ENCODE measurements around the gene NOS3. TPM values are rescaled to one million over a fixed set of nuclear protein-coding genes. Genes with fewer than 3 reads are reported as not detected.
A peak's percentile ranks its signal among the peaks of the same experiment; 100 is the strongest.

The NOS3 gene
- total and polyA plus RNA-seq, 2 of the 13 experiments (the other 11 are each of a cell fraction or from before 2014, with no cell fraction given) = 3.7 to 7.5 TPM

- TF ChIP-seq TOE1 (CRISPR knock-in tag; IDR thresholded peaks at IDR 0.05) (no peak), ZNF414 (CRISPR knock-in tag; IDR thresholded peaks at IDR 0.05) (peak; percentile 44; the same call in 1 of the 2 replicates), ZSCAN29 (CRISPR knock-in tag; conservative IDR thresholded peaks at IDR 0.05) (no peak), CEBPB (IDR thresholded peaks at IDR 0.05; ENCODE audit: borderline replicate concordance, low read depth, low read length) (no peak), ZNF772 (CRISPR knock-in tag; IDR thresholded peaks at IDR 0.05) (no peak), ZNF552 (CRISPR knock-in tag; IDR thresholded peaks at IDR 0.05; ENCODE audit: borderline replicate concordance) (no peak), ZNF724P (CRISPR knock-in tag; IDR thresholded peaks at IDR 0.05; ENCODE audit: borderline replicate concordance) (no peak), FOXK1 (CRISPR knock-in tag; IDR thresholded peaks at IDR 0.05; ENCODE audit: borderline replicate concordance, low read depth) (no peak), ZNF891 (CRISPR knock-in tag; IDR thresholded peaks at IDR 0.05) (0 out of 2 replicates have a peak, but pooled peaks have one; percentile 47), NFKB2 (CRISPR knock-in tag; IDR thresholded peaks at IDR 0.05; ENCODE audit: borderline replicate concordance) (peak; percentile 28; the same call in 1 of the 2 replicates), TARDBP (CRISPR knock-in tag; IDR thresholded peaks at IDR 0.05) (peak; percentile 72; the same call in 1 of the 2 replicates), ZNF768 (CRISPR knock-in tag; IDR thresholded peaks at IDR 0.05) (peak; percentile 70; the same call in 1 of the 2 replicates), LBX2 (CRISPR knock-in tag; IDR thresholded peaks at IDR 0.05; ENCODE audit: borderline replicate concordance) (no peak), POGZ (CRISPR knock-in tag; IDR thresholded peaks at IDR 0.05) (peak; percentile 67; the same call in 1 of the 2 replicates), NFAT5 (CRISPR knock-in tag; IDR thresholded peaks at IDR 0.05) (peak; percentile 49; the same call in 1 of the 2 replicates), SRSF1 (optimal IDR thresholded peaks at IDR 0.05; ENCODE audit: low read depth, low read length) (peak; percentile 67), HCFC1 (IDR thresholded peaks at IDR 0.05; ENCODE audit: low read depth, low read length) (no peak), ARNTL (CRISPR knock-in tag; IDR thresholded peaks at IDR 0.05) (0 out of 2 replicates have a peak, but pooled peaks have one; percentile 29), ARNT (IDR thresholded peaks at IDR 0.05) (no peak), BORCS8-MEF2B (CRISPR knock-in tag; IDR thresholded peaks at IDR 0.05) (0 out of 2 replicates have a peak, but pooled peaks have one; percentile 36), THRA (CRISPR knock-in tag; IDR thresholded peaks at IDR 0.05; ENCODE audit: borderline replicate concordance) (0 out of 2 replicates have a peak, but pooled peaks have one; percentile 44)
Measured at GRCh38 chr7:151008511-151009323, 17.9 kb downstream of the NOS3 start (continued).
